SU-DHL-6 (cell line): ENCODE data around the gene ALCAM.
"Not testable (repeated sequence)": the region's sequence is repeated elsewhere in the genome, so short reads cannot be mapped to it uniquely, and the experiment has no call there.

Experiments
- H2AFZ ChIP-seq: fragments of 200-600 bp; sonication (generic); 2 replicates; pipeline ENCODE4 v1.6.1; 2014; ENCODE audit warnings: low read depth, mild to moderate bottlenecking, moderate library complexity, mixed read lengths, antibody characterized with exemption, low read length; ENCODE audit not compliant: severe bottlenecking
- H3F3A ChIP-seq: fragments of 200-600 bp; shearing (Covaris generic); 2 replicates; pipeline ENCODE4 v1.6.0; 2016; ENCODE audit warnings: antibody characterized with exemption, mild to moderate bottlenecking; ENCODE audit not compliant: insufficient read depth
- H3K27ac ChIP-seq: fragments of 200-600 bp; sonication (generic); 2 replicates; pipeline ENCODE4 v1.5.1; 2016; ENCODE audit warnings: low read depth, mild to moderate bottlenecking, low read length, moderate library complexity, mixed read lengths
- H3K27me3 ChIP-seq: fragments of 200-600 bp; sonication (generic), shearing (Covaris generic); 2 replicates; pipeline ENCODE4 v1.6.0; 2014; ENCODE audit warnings: mild to moderate bottlenecking, low read length
- H3K36me3 ChIP-seq: fragments of 200-600 bp; sonication (generic); 2 replicates; pipeline ENCODE4 v1.6.1; 2014; ENCODE audit warnings: mild to moderate bottlenecking, low read length, mixed read lengths
- H3K4me2 ChIP-seq: fragments of 300-600, 200-600 bp; shearing (Covaris generic), sonication (generic); 2 replicates; pipeline ENCODE4 v1.6.0; 2014; ENCODE audit warnings: low read length, low read depth, mild to moderate bottlenecking; ENCODE audit not compliant: poor library complexity, severe bottlenecking
- H3K4me3 ChIP-seq: fragments of 200-600 bp; sonication (generic); 2 replicates; pipeline ENCODE4 v1.5.1; 2014; ENCODE audit warnings: antibody characterized with exemption, low read length, mild to moderate bottlenecking, mixed read lengths; ENCODE audit not compliant: insufficient read depth, poor library complexity, severe bottlenecking
- H3K79me2 ChIP-seq: fragments of 200-600 bp; sonication (generic); 2 replicates; pipeline ENCODE4 v1.6.1; 2014; ENCODE audit warnings: mild to moderate bottlenecking, low read length, moderate library complexity; ENCODE audit not compliant: insufficient read depth
- H3K9ac ChIP-seq: fragments of 200-600 bp; sonication (generic); 2 replicates; pipeline ENCODE4 v1.7.0; 2014; ENCODE audit warnings: mild to moderate bottlenecking, low read length
- H3K9me2 ChIP-seq: fragments of 200-600 bp; sonication (generic); replicated peaks from 2 replicates; pipeline ENCODE4 v1.6.1; 2014; ENCODE audit warnings: low read length; ENCODE audit not compliant: insufficient read depth
- H3K9me3 ChIP-seq: fragments of 200-600 bp; sonication (generic); 2 replicates; pipeline ENCODE4 v1.6.1; 2014; ENCODE audit warnings: low read length, mixed read lengths; ENCODE audit not compliant: insufficient read depth
- H4K20me1 ChIP-seq: fragments of 200-600 bp; sonication (generic); 2 replicates; pipeline ENCODE4 v1.6.1; 2014; ENCODE audit warnings: low read depth, mild to moderate bottlenecking, antibody characterized with exemption, low read length, moderate library complexity, mixed read lengths
- EZH2phosphoT487 ChIP-seq: fragments of 200-600 bp; sonication (generic), shearing (Covaris generic); conservative IDR thresholded peaks from 2 replicates; pipeline ENCODE4 v1.6.1; 2018; ENCODE audit warnings: mild to moderate bottlenecking, antibody characterized with exemption, low read length, moderate library complexity, mixed read lengths
- TF ChIP-seq, protein P1 (sequence below): fragments of 200-600 bp; sonication (generic); IDR thresholded peaks from one replicate; pipeline ENCODE4 v1.5.1; 2017; ENCODE audit warnings: antibody characterized with exemption, mild to moderate bottlenecking, low read length, moderate library complexity; ENCODE audit not compliant: insufficient read depth, poor library complexity, severe bottlenecking

The ALCAM gene

DNA sequence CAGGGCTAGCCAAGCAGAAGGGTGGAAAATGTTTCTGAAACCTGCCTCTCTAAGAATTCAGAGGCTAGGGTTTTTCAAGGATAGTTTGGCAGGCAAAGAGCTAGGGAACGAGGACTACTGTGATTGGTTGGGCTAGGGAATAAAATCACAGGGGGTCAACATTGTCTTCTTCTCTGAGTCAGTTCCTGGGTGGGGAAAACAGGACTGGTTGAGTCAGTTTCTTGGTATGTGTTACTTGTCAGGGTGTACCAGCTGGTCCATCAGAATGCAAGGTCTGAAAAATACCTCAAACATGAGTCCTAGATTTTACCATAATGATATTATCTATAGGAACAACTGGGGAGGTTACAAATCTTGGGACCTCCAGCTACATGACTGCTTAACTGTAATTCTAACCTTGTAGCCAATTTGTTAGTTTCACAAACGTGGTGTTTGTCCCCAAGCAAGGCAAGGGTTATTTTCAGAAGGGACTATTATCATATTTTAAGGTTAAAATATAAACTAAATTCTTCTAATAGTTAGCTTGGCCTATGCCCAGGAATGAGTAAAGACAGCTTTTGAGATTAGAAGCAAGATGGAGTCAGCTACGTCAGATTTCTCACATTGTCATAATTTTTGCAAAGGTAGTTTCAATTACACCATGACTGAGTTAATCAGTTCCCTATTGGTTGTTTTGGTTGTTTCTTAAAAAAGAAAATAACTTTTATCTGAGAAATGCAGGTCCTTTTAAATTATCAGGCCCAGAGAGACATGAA lies 231.5 kb downstream of the ALCAM start:
- Histone ChIP-seq H3K9me2 (no peaks in the 10 kb centered on the region), H3K9me3 (no peaks in the 10 kb centered on the region), H3F3A (no peaks in the 10 kb centered on the region), H3K27me3 (no peaks in the 10 kb centered on the region), H2AFZ (no peak overlapping the region), H3K4me3 (no peak overlapping the region), H3K4me2 (no peak overlapping the region), H3K36me3 (no peaks in the 10 kb centered on the region), H3K27ac (no peak overlapping the region), H4K20me1 (no peaks in the 10 kb centered on the region), H3K9ac (no peak overlapping the region), H3K79me2 (no peaks in the 10 kb centered on the region)
- no peak for TF ChIP-seq EZH2phosphoT487
- TF ChIP-seq, protein P1, sequence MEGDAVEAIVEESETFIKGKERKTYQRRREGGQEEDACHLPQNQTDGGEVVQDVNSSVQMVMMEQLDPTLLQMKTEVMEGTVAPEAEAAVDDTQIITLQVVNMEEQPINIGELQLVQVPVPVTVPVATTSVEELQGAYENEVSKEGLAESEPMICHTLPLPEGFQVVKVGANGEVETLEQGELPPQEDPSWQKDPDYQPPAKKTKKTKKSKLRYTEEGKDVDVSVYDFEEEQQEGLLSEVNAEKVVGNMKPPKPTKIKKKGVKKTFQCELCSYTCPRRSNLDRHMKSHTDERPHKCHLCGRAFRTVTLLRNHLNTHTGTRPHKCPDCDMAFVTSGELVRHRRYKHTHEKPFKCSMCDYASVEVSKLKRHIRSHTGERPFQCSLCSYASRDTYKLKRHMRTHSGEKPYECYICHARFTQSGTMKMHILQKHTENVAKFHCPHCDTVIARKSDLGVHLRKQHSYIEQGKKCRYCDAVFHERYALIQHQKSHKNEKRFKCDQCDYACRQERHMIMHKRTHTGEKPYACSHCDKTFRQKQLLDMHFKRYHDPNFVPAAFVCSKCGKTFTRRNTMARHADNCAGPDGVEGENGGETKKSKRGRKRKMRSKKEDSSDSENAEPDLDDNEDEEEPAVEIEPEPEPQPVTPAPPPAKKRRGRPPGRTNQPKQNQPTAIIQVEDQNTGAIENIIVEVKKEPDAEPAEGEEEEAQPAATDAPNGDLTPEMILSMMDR: no peak

DNA sequence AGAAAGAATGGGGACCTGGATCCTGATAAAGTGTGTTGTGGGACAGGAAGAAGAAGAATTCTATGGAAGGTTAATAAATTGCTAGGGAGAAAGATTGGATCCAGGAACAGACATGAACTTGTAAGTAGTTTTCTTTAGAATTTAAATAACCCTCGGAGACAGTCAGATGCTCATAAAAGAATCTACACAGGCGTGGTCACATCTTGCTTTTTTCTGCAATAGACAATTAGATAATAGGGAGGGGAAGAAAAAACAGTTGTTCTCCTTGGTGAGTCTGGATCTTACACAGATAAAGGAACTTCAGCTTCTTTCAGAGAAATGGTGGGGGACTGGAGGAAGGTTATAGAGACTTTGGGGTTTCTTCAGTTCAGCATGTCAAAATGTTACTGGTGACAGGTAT lies 232.6 kb downstream of the ALCAM start:
- no peak overlapping the region for H3K27ac ChIP-seq
- no peaks in the 10 kb centered on the region for H3F3A ChIP-seq
- no peak overlapping the region for H2AFZ ChIP-seq
- H3K4me3 ChIP-seq: no peak overlapping the region
- H3K9me2 ChIP-seq: no peaks in the 10 kb centered on the region
- no peaks in the 10 kb centered on the region for H3K27me3 ChIP-seq
- H3K79me2 ChIP-seq: no peaks in the 10 kb centered on the region
- no peaks in the 10 kb centered on the region for H3K9me3 ChIP-seq
- H3K4me2 ChIP-seq: no peak overlapping the region
- no peaks in the 10 kb centered on the region for H3K36me3 ChIP-seq
- H3K9ac ChIP-seq: no peak overlapping the region
- TF ChIP-seq, protein P1: no peak
- TF ChIP-seq EZH2phosphoT487: no peak
- no peaks in the 10 kb centered on the region for H4K20me1 ChIP-seq

DNA sequence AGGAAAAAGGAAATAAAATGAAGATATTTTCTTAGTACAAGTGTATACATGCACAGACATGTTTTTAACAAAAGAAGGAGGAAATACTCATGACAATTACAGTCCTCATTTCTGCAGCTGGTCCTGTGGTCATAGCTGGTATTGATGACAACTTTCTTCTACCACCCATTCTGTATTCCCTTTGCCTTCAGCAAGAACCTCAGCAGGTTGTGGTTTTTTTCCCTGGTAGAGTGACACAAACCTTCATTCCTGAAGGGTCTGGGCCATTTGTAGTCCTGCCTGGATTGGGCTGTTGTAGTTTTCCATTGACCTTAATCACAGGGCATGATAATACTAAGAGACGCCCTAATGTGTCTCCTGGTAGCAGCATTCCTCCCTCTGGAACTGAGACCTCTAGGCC lies 235.0 kb downstream of the ALCAM start:
- H3K79me2 ChIP-seq, H3K9me2 ChIP-seq, H3K4me2 ChIP-seq, H3K9me3 ChIP-seq, H3K4me3 ChIP-seq, H2AFZ ChIP-seq, H3K36me3 ChIP-seq, H3K27me3 ChIP-seq, H4K20me1 ChIP-seq, H3K9ac ChIP-seq, H3K27ac ChIP-seq, H3F3A ChIP-seq: not testable (repeated sequence)

DNA sequence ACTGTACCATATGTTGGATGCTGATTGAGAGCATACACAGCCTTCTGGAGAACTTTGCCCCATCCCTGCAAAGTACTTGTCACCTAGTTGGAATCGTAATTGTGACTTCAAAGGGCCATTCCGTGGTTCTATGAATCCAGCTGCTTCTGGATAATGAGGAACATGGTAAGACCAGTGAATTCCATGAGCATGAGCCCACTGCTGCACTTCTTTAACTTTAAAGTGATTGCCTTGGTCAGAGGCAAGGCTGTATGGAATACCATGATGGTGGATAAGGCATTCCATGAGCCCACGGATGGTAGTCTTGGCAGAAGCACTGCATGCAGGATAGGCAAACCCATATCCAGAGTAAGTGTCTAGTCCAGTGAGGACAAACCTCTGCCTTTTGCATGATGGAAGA lies 235.6 kb downstream of the ALCAM start:
- H3F3A ChIP-seq, H3K4me3 ChIP-seq, H3K27ac ChIP-seq, H3K9me2 ChIP-seq, H3K9me3 ChIP-seq, H3K36me3 ChIP-seq, H3K27me3 ChIP-seq, H3K4me2 ChIP-seq, H2AFZ ChIP-seq, H3K79me2 ChIP-seq, H4K20me1 ChIP-seq, H3K9ac ChIP-seq: not testable (repeated sequence)

DNA sequence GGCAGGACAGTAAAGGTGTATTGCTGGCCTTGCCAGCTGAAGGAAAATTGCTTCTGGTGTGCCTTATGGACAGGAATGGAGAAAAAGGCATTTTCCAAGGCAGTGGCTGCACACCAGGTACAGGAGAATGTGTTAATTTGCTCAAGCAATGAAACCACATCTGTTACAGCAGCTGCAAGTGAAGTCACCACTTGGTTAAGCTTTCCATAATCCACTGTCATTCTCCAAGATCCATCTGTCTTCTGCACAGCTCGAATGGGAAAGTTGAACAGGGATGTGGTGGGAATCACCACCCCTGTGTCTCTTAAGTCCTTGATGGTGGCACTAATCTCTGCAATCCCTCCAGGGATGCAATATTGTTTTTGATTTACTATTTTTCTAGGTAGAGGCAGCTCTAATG lies 236.8 kb downstream of the ALCAM start:
- not testable (repeated sequence) for H3K9ac ChIP-seq, H3F3A ChIP-seq, H3K27me3 ChIP-seq, H3K4me2 ChIP-seq, H3K9me3 ChIP-seq, H3K4me3 ChIP-seq, H2AFZ ChIP-seq, H4K20me1 ChIP-seq, H3K9me2 ChIP-seq, H3K27ac ChIP-seq, H3K36me3 ChIP-seq, H3K79me2 ChIP-seq
